Nephron (organoid): Measurements from ENCODE around the gene INTS3.
"Not testable (repeated sequence)": the region's sequence is repeated elsewhere in the genome, so short reads cannot be mapped to it uniquely, and the experiment has no call there.

ENCODE experiments used
- H3K27ac Mint-ChIP-seq, 3 experiments: 2 replicates each; pipeline ENCODE4 v1.8.0; 2020; ENCODE audit warnings: mixed read lengths in 3 of 3, mild to moderate bottlenecking in 2 of 3, moderate library complexity in 1 of 3
- H3K27me3 Mint-ChIP-seq: 2 replicates; pipeline ENCODE4 v1.8.0; 2021; ENCODE audit warnings: low read depth, mild to moderate bottlenecking, moderate library complexity, mixed read lengths
- H3K36me3 Mint-ChIP-seq: 2 replicates; pipeline ENCODE4 v1.8.0; 2020; ENCODE audit warnings: low read depth, mixed read lengths
- H3K4me1 Mint-ChIP-seq: 2 replicates; pipeline ENCODE4 v1.8.0; 2020; ENCODE audit warnings: mixed read lengths
- H3K4me3 Mint-ChIP-seq, 3 experiments: 2 replicates each; pipeline ENCODE4 v1.8.0; 2020; ENCODE audit warnings: mild to moderate bottlenecking in 3 of 3, mixed read lengths in 3 of 3, moderate library complexity in 2 of 3
- H3K9me3 Mint-ChIP-seq: 2 replicates; pipeline ENCODE4 v1.8.0; 2020; ENCODE audit warnings: mixed read lengths
- CTCF ChIP-seq, 3 experiments: fragments of 200-600 bp; sonication (generic); IDR thresholded peaks; one replicate each; pipeline ENCODE4 v1.5.0; 2021; ENCODE audit warnings: antibody characterized with exemption in 3 of 3; ENCODE audit not compliant: unreplicated experiment in 3 of 3

INTS3 gene

GRCh38 chr1:153760440-153760839 is 32.6 kb downstream of the INTS3 start:
- Mint-ChIP-seq H3K27me3 (no peaks in the 10 kb centered on the region), H3K9me3 (no peaks in the 10 kb centered on the region), H3K27ac (no peak overlapping the region), H3K4me1 (no peaks in the 10 kb centered on the region), H3K36me3 (peaks cover 75% of the 10 kb centered on the region), H3K4me3 (no peak overlapping the region)
- no peak for TF ChIP-seq CTCF (IDR thresholded peaks at IDR 0.05; ENCODE audit: unreplicated experiment in 3 of 3)

GRCh38 chr1:153763365-153764225 is 35.7 kb downstream of the INTS3 start:
- peaks cover 5% of the 10 kb centered on the region for H3K27me3 Mint-ChIP-seq
- H3K4me1 Mint-ChIP-seq, result no peaks in the 10 kb centered on the region
- H3K36me3 Mint-ChIP-seq, result peaks cover 82% of the 10 kb centered on the region
- no peaks in the 10 kb centered on the region for H3K9me3 Mint-ChIP-seq
- peak overlapping the region in 1 of 3 experiments; percentile 72 for H3K27ac Mint-ChIP-seq
- no peak for TF ChIP-seq CTCF (IDR thresholded peaks at IDR 0.05; ENCODE audit: unreplicated experiment in 3 of 3)
- no peak overlapping the region for H3K4me3 Mint-ChIP-seq

DNA sequence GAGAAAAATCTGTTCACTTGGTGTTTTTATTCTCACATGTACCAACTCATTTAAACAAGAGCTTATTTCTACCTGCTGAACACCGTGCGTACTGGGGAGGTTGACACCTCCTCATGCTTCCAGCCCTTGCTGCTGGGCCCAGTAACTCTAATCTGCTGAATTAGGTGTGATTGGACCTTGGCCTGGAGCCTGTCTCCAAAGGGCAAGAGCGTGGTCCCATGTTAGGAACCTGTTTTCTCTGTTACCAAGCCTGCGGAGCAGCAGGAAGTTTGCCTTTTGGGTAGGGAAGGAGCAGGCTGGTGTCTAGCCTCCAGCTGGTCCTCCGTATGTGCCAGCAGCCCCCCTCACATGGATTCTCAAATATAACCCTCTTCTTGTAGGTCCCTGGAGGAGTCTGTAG is 36.5 kb downstream of the INTS3 start:
- TF ChIP-seq CTCF (IDR thresholded peaks at IDR 0.05; ENCODE audit: unreplicated experiment in 3 of 3), result no peak
- peaks cover 5% of the 10 kb centered on the region for H3K27me3 Mint-ChIP-seq
- no peaks in the 10 kb centered on the region for H3K4me1 Mint-ChIP-seq
- no peaks in the 10 kb centered on the region for H3K9me3 Mint-ChIP-seq
- peaks cover 87% of the 10 kb centered on the region for H3K36me3 Mint-ChIP-seq
- peak overlapping the region in 1 of 3 experiments; percentile 72 for H3K27ac Mint-ChIP-seq
- H3K4me3 Mint-ChIP-seq, result no peak overlapping the region

- not testable (repeated sequence) for H3K4me3 Mint-ChIP-seq, H3K27me3 Mint-ChIP-seq, H3K9me3 Mint-ChIP-seq, H3K4me1 Mint-ChIP-seq, H3K27ac Mint-ChIP-seq
- H3K36me3 Mint-ChIP-seq, result peaks cover 85% of the 10 kb centered on the region
Measured at GRCh38 chr1:153766663-153767062, 38.8 kb downstream of the INTS3 start.

DNA sequence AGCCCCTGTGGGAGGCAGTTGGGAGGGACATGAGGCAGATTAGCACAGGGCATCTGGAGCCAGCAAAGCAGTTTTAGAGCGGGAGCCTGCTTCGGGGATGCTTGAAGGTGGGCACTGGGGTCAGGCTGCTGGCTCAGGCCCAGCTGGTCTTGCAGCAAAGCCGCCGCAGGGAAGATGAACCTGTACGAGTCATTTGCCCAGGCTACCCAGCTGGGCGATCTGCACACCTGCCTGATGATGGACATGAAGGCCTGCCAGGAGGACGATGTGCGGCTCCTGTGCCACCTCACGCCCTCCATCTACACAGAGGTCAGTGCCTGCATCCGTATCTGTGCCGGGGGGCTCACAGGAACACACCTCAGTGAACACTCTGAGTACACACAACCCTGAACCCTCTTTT is 39.7 kb downstream of the INTS3 start:
- TF ChIP-seq CTCF (IDR thresholded peaks at IDR 0.05; ENCODE audit: unreplicated experiment in 3 of 3), result no peak
- peaks cover 4% of the 10 kb centered on the region for H3K4me1 Mint-ChIP-seq
- H3K27ac Mint-ChIP-seq, result peak overlapping the region in 1 of 3 experiments; percentile 87
- H3K27me3 Mint-ChIP-seq, result peaks cover 5% of the 10 kb centered on the region
- H3K36me3 Mint-ChIP-seq, result peaks cover 79% of the 10 kb centered on the region
- no peak overlapping the region for H3K4me3 Mint-ChIP-seq
- no peaks in the 10 kb centered on the region for H3K9me3 Mint-ChIP-seq

DNA sequence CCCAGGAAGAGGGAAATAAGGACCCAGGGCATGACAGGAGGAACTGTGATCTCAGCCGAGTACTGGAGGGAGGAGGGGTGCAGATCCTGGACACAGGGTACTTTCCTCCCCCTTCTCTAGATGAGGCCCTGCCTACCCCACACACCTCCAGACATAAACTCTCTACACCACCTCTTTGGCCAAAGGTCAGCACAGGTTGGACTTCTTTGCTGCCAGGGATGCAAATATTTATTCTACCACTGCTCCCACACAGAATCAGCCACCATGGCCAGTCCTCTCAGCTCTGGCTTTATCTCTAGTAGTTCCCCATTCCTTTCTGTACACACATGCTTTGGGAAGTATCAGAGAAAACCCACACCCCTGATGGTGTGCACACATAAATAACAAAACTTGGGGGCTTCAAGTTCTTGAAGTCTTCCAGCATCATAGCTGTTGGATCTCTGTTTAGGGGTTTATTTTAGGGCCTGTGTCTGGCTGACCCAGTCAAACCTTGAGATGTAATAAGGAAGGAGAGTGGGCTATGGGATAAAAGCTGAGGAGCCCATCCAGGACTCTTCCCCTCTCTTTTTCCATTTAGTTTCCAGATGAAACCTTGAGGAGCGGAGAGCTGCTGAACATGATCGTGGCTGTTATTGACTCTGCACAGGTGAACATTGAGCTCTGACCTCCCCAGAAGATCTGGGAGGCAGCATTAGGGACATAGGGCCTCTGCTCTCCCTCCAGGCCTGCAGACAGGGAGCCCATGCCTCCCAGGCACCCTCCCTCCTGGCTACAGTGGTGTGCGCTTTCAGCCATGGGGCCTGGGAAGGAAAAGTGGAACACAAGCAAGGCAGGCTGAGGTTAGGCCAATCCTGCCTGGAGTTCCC is 40.7 kb downstream of the INTS3 start:
- Mint-ChIP-seq H3K27ac (peak overlapping the region in 2 of 3 experiments; percentile 57 to 87), H3K9me3 (no peaks in the 10 kb centered on the region), H3K4me3 (no peak overlapping the region), H3K4me1 (peaks cover 8% of the 10 kb centered on the region), H3K27me3 (peaks cover 5% of the 10 kb centered on the region), H3K36me3 (peaks cover 69% of the 10 kb centered on the region)
- no peak for TF ChIP-seq CTCF (IDR thresholded peaks at IDR 0.05; ENCODE audit: unreplicated experiment in 3 of 3)
